Kidney (tissue), 14 donors: ENCODE measurements around the gene EME1. TPM values are rescaled to one million over a fixed set of nuclear protein-coding genes. Genes with fewer than 3 reads are reported as not detected.
"Not testable (repeated sequence)": the region's sequence is repeated elsewhere in the genome, so short reads cannot be mapped to it uniquely, and the experiment has no call there.

Experiments
- DNase-seq, 5 donors: peaks; one replicate each; pipeline ENCODE4 v3.0.0-alpha.2; 2013 to 2020
- FAIRE-seq: peaks from 2 replicates; lab custom pipeline; 2012; peaks lifted over from hg19 to GRCh38; lab: Jason Lieb, UNC
- H3K27ac ChIP-seq, 2 donors: one replicate each; pipeline ENCODE4 v1.7.0; 2013; ENCODE audit warnings: low read depth in 2 of 2, low read length in 2 of 2, inconsistent platforms in 1 of 2
- H3K27me3 ChIP-seq: one replicate; pipeline ENCODE4 v1.7.1; 2013; ENCODE audit warnings: low read length, inconsistent platforms; ENCODE audit not compliant: control insufficient read depth, insufficient read depth
- H3K36me3 ChIP-seq, 3 donors: one replicate each; pipeline versions ENCODE4 v1.7.0 to v1.7.1; 2013; ENCODE audit warnings: low read length in 3 of 3, control low read depth in 1 of 3, inconsistent platforms in 1 of 3; ENCODE audit not compliant: insufficient read depth in 3 of 3, control insufficient read depth in 2 of 3
- H3K4me1 ChIP-seq, 3 donors: one replicate each; pipeline versions ENCODE4 v1.7.0 to v1.7.1; 2013; ENCODE audit warnings: low read length in 3 of 3, inconsistent platforms in 1 of 3, low read depth in 1 of 3; ENCODE audit not compliant: control insufficient read depth in 2 of 3, insufficient read depth in 2 of 3
- H3K4me3 ChIP-seq, 3 donors: one replicate each; pipeline versions ENCODE4 v1.7.0 to v1.8.1; 2013; ENCODE audit warnings: low read length in 3 of 3, control low read depth in 1 of 3, inconsistent platforms in 1 of 3
- H3K9ac ChIP-seq, 3 donors: one replicate each; pipeline versions ENCODE4 v1.7.0 to v1.7.1; 2013; ENCODE audit warnings: low read length in 3 of 3, control low read depth in 1 of 3, inconsistent platforms in 1 of 3
- H3K9me3 ChIP-seq, 3 donors: one replicate each; pipeline versions ENCODE4 v1.7.0 to v1.7.1; 2013; ENCODE audit warnings: low read length in 3 of 3, control low read depth in 1 of 3, inconsistent platforms in 1 of 3; ENCODE audit not compliant: control insufficient read depth in 2 of 3, insufficient read depth in 1 of 3
- CTCF ChIP-seq: IDR thresholded peaks from 3 replicates; pipeline ENCODE4 v1.5.1; 2012; ENCODE audit warnings: mild to moderate bottlenecking, moderate library complexity, borderline replicate concordance; ENCODE audit not compliant: insufficient read depth; ENCODE audit errors: extremely low read depth
- intact Hi-C: fragments of 100-400 bp; cut with DNase I; formaldehyde crosslinking; loops from one replicate; pipeline ENCODE4 v1.11.1; 2022
- polyA plus RNA-seq: library from polyadenylated mRNA; stranded (reverse); fragments of 350-450 nt; fragmentation: Illumina TruSeq; extraction: RNeasy Lipid Tissue Mini Kit (QIAGEN cat#74804); gene quantifications from one replicate; pipeline ENCODE4 v1.2.3, GENCODE V29; 2014; ENCODE audit warnings: low read depth, low replicate concordance; ENCODE audit not compliant: insufficient read depth
- total RNA-seq: library from RNA; stranded (reverse); fragmentation: NEBNext Ultra II Directional; extraction: Animal tissue kit (Norgen Biotek cat#: 25700); gene quantifications from one replicate; pipeline ENCODE4 v1.2.1, GENCODE V29; 2021
- donor health status: control.
- donor health status: control.
- donor health status: control.
- donor health status: control.
- donor health status: control.
- donor health status: DM: yes; HTN: yes; CAD: no.
- donor health status: Normal renal cell carcinoma (clear cell type).

EME1 gene
- total and polyA plus RNA-seq, 2 donors from 2014 or later: 1.0 TPM; not detected in 1

- no peaks in the 10 kb centered on the region for H3K27me3 ChIP-seq
- FAIRE-seq (no peak), DNase-seq (peak in 3 of 5 donors; percentile 51 to 66 (median 52))
- TF ChIP-seq CTCF: no peak
- H3K4me1 ChIP-seq: peaks cover 3 to 15% (median 10%) of the 10 kb centered on the region in 3 donors
- H3K27ac ChIP-seq: no peak overlapping the region
- no peaks in the 10 kb centered on the region for H3K9me3 ChIP-seq
- H3K9ac ChIP-seq: peak overlapping the region; percentile 50 to 93 (median 74)
- intact Hi-C loops: no loop called here
- H3K36me3 ChIP-seq: peaks cover 10 to 26% (median 23%) of the 10 kb centered on the region in 3 donors
- H3K4me3 ChIP-seq: peak overlapping the region; percentile 81 to 94 (median 84)
Observed at GRCh38 chr17:50396261-50397110, 23.5 kb downstream of the EME1 start.

- FAIRE-seq: no peak
- H3K27ac ChIP-seq: peak within 1 kb of the TSS in 1 of 2 donors; percentile 27
Observed at GRCh38 chr17:50397111-50397918, 24.3 kb downstream of the EME1 start, which contains the start of gene LRRC59. Gene LRRC59 (minus strand): TSS chr17:50397523. CDS start chr17:50397317, 206 bp downstream.

GRCh38 chr17:50397919-50398285, 24.9 kb downstream of the EME1 start:
- DNase-seq (peak in 1 of 5 donors; percentile 42), FAIRE-seq (no peak)
- peaks cover 3 to 15% (median 10%) of the 10 kb centered on the region in 3 donors for H3K4me1 ChIP-seq
- peak overlapping the region in 2 of 3 donors; percentile 84 to 94 for H3K4me3 ChIP-seq
- peaks cover 9 to 18% (median 12%) of the 10 kb centered on the region in 3 donors for H3K36me3 ChIP-seq
- H3K27me3 ChIP-seq: no peaks in the 10 kb centered on the region
- no peak overlapping the region for H3K27ac ChIP-seq
- H3K9me3 ChIP-seq: no peaks in the 10 kb centered on the region
- intact Hi-C loops: no loop called here
- no peak for TF ChIP-seq CTCF
- H3K9ac ChIP-seq: peak overlapping the region in 2 of 3 donors; percentile 33 to 93

More at GRCh38 chr17:50397111-50397918, 24.3 kb downstream of the EME1 start, which contains the start of gene LRRC59:
- DNase-seq: peak; percentile 87 to 96 (median 93)
- intact Hi-C loops: no loop called here
- Histone ChIP-seq H3K4me3 (peak within 1 kb of the TSS; percentile 81 to 94 (median 84)), H3K9ac (peak within 1 kb of the TSS; percentile 50 to 93 (median 74)), H3K36me3 (peaks cover 9 to 24% (median 18%) of the 10 kb centered on the region in 3 donors), H3K27me3 (no peaks in the 10 kb centered on the region), H3K9me3 (no peaks in the 10 kb centered on the region), H3K4me1 (peaks cover 3 to 15% (median 10%) of the 10 kb centered on the region in 3 donors)
- peak; percentile 93 for TF ChIP-seq CTCF

- not testable (repeated sequence) for H3K27ac ChIP-seq
Observed at GRCh38 chr17:50398672-50399071, 25.6 kb downstream of the EME1 start.

GRCh38 chr17:50399591-50399990, 26.6 kb downstream of the EME1 start:
- FAIRE-seq, DNase-seq, intact Hi-C loops: not testable (repeated sequence)

More at GRCh38 chr17:50398672-50399071, 25.6 kb downstream of the EME1 start:
- H3K9ac ChIP-seq, FAIRE-seq, intact Hi-C loops, H3K9me3 ChIP-seq, H3K27me3 ChIP-seq, DNase-seq, H3K4me3 ChIP-seq: not testable (repeated sequence)
- Histone ChIP-seq H3K36me3 (peaks cover 5 to 11% (median 6%) of the 10 kb centered on the region in 3 donors), H3K4me1 (peaks cover 3 to 15% (median 10%) of the 10 kb centered on the region in 3 donors)

More at GRCh38 chr17:50399591-50399990, 26.6 kb downstream of the EME1 start:
- H3K4me1 ChIP-seq: peaks cover 3 to 15% (median 10%) of the 10 kb centered on the region in 3 donors
- H3K9ac ChIP-seq, H3K9me3 ChIP-seq, H3K4me3 ChIP-seq, H3K27me3 ChIP-seq, H3K36me3 ChIP-seq, H3K27ac ChIP-seq: not testable (repeated sequence)
